ENCODE results near the gene MYO15A.

MYO15A gene

GRCh38 chr17:18124345-18125126 is 16.0 kb downstream of the MYO15A start:
- H3K36me3 Mint-ChIP-seq (ENCODE audit: low read depth): no peaks in the 10 kb centered on the region
- H3K9me3 Mint-ChIP-seq: peaks cover 4% of the 10 kb centered on the region
- H3K4me3 Mint-ChIP-seq: no peak overlapping the region
- DNase-seq (ENCODE audit: low spot score): no peak
- no peaks in the 10 kb centered on the region for H3K27me3 Mint-ChIP-seq (ENCODE audit: low read depth)
- no peak overlapping the region for H3K27ac Mint-ChIP-seq
- no peaks in the 10 kb centered on the region for H3K4me1 Mint-ChIP-seq (ENCODE audit: low read depth)

DNA sequence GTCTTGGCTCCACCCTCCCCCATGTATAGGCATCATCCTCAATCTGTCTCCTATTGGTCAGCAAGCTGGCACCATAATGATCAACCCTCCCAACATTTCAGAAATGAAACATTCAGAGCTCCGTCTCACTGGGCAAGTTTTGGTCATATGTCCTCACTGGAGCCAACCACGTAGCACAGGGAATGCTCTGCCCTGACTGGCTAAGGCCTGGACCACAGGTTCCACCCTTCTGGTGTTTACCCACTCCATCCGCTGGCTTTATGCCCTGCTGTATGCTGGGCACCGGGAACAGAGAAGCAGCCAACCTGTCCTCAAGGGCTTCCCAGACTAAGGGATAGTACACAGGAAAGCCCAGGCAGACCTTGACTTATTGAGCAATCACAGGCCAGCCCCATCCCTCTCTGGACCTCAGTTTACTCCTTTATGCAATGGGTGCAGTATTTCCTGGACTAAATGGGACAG is 20.5 kb downstream of the MYO15A start:
- no peak overlapping the region for H3K27ac Mint-ChIP-seq
- no peak overlapping the region for H3K4me3 Mint-ChIP-seq
- no peaks in the 10 kb centered on the region for H3K36me3 Mint-ChIP-seq (ENCODE audit: low read depth)
- no peaks in the 10 kb centered on the region for H3K9me3 Mint-ChIP-seq
- no peaks in the 10 kb centered on the region for H3K27me3 Mint-ChIP-seq (ENCODE audit: low read depth)
- no peak for DNase-seq (ENCODE audit: low spot score)
- no peaks in the 10 kb centered on the region for H3K4me1 Mint-ChIP-seq (ENCODE audit: low read depth)

DNA sequence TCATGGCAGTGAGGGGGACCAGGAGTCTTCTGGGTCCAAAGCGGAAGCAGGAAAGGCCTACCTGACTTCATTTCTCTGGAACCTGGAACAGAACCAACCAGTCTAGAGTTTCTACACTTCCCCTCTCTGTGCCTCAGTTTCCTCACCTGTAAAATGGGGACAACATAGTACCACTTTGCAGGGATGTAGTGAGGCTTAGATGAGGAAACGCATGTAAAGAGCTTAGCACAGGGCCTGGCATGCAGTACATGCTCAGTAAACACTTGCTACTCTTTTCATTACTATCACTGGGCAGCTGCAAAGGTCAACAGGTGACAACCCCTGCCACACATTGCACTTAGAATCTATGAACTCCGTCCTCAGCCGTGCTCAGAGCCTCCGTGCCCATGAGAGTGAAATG is 24.2 kb downstream of the MYO15A start:
- no peak for DNase-seq (ENCODE audit: low spot score)
- H3K4me1 Mint-ChIP-seq (ENCODE audit: low read depth): no peaks in the 10 kb centered on the region
- no peak overlapping the region for H3K27ac Mint-ChIP-seq
- no peak overlapping the region for H3K4me3 Mint-ChIP-seq
- H3K9me3 Mint-ChIP-seq: no peaks in the 10 kb centered on the region
- no peaks in the 10 kb centered on the region for H3K27me3 Mint-ChIP-seq (ENCODE audit: low read depth)
- no peaks in the 10 kb centered on the region for H3K36me3 Mint-ChIP-seq (ENCODE audit: low read depth)

DNA sequence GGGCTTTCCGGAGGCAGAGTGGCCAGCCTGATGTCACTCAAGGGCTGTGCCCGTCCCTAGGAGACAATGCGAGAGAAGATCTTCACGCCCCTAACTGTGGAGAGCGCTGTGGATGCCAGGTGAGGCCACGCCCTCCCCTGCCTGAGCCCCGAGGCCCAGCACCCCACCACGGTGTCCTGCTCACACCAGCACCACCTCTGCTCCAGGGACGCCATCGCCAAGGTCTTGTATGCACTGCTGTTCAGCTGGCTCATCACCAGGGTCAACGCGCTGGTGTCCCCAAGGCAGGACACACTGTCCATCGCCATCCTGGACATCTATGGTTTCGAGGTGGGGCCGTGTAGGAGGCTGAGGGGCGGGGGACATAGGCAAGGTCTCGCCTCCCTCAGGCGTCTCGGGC is 27.8 kb downstream of the MYO15A start:
- DNase-seq (ENCODE audit: low spot score): no peak
- H3K4me1 Mint-ChIP-seq (ENCODE audit: low read depth): no peaks in the 10 kb centered on the region
- no peaks in the 10 kb centered on the region for H3K9me3 Mint-ChIP-seq
- no peaks in the 10 kb centered on the region for H3K36me3 Mint-ChIP-seq (ENCODE audit: low read depth)
- H3K4me3 Mint-ChIP-seq: no peak overlapping the region
- H3K27me3 Mint-ChIP-seq (ENCODE audit: low read depth): no peaks in the 10 kb centered on the region
- no peak overlapping the region for H3K27ac Mint-ChIP-seq

- DNase-seq (ENCODE audit: low spot score): no peak
- Mint-ChIP-seq H3K9me3 (no peaks in the 10 kb centered on the region), H3K27me3 (ENCODE audit: low read depth) (no peaks in the 10 kb centered on the region), H3K27ac (no peak overlapping the region), H3K36me3 (ENCODE audit: low read depth) (no peaks in the 10 kb centered on the region), H3K4me1 (ENCODE audit: low read depth) (no peaks in the 10 kb centered on the region), H3K4me3 (no peak overlapping the region)
Measured at GRCh38 chr17:18138065-18138749, 29.7 kb downstream of the MYO15A start.

- H3K4me1 Mint-ChIP-seq (ENCODE audit: low read depth): no peaks in the 10 kb centered on the region
- no peaks in the 10 kb centered on the region for H3K9me3 Mint-ChIP-seq
- no peaks in the 10 kb centered on the region for H3K27me3 Mint-ChIP-seq (ENCODE audit: low read depth)
- no peak overlapping the region for H3K27ac Mint-ChIP-seq
- H3K36me3 Mint-ChIP-seq (ENCODE audit: low read depth): no peaks in the 10 kb centered on the region
- no peak overlapping the region for H3K4me3 Mint-ChIP-seq
- no peak for DNase-seq (ENCODE audit: low spot score)
Measured at GRCh38 chr17:18139092-18139491, 30.5 kb downstream of the MYO15A start.

- H3K36me3 Mint-ChIP-seq (ENCODE audit: low read depth): no peaks in the 10 kb centered on the region
- H3K4me1 Mint-ChIP-seq (ENCODE audit: low read depth): no peaks in the 10 kb centered on the region
- no peak overlapping the region for H3K4me3 Mint-ChIP-seq
- no peak for DNase-seq (ENCODE audit: low spot score)
- H3K27me3 Mint-ChIP-seq (ENCODE audit: low read depth): no peaks in the 10 kb centered on the region
- H3K9me3 Mint-ChIP-seq: no peaks in the 10 kb centered on the region
- H3K27ac Mint-ChIP-seq: no peak overlapping the region
Measured at GRCh38 chr17:18139498-18139897, 30.9 kb downstream of the MYO15A start.

GRCh38 chr17:18139949-18140348 is 31.4 kb downstream of the MYO15A start:
- Mint-ChIP-seq H3K27me3 (ENCODE audit: low read depth) (no peaks in the 10 kb centered on the region), H3K9me3 (no peaks in the 10 kb centered on the region), H3K4me3 (no peak overlapping the region), H3K4me1 (ENCODE audit: low read depth) (no peaks in the 10 kb centered on the region), H3K36me3 (ENCODE audit: low read depth) (no peaks in the 10 kb centered on the region), H3K27ac (no peak overlapping the region)
- DNase-seq (ENCODE audit: low spot score): no peak

DNA sequence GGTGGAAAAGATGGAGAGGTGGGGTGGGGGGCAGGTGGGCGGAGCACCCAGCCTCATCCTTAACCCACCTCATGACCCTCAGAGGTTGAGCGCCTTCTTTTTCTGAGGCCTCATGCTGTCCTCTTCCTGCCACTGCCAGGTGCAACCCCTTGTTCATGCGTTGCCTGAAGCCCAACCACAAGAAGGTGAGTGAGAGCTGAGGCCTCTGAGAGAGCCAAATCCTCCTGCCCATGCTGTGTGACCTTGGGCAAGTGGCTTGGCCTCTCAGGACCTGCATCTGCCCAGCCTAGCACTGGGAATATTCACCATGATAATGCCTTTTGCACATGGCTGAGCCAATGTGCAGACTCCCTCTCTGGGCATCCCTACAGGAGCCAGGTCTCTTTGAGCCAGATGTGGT is 32.1 kb downstream of the MYO15A start:
- no peaks in the 10 kb centered on the region for H3K27me3 Mint-ChIP-seq (ENCODE audit: low read depth)
- H3K9me3 Mint-ChIP-seq: no peaks in the 10 kb centered on the region
- no peak overlapping the region for H3K4me3 Mint-ChIP-seq
- DNase-seq (ENCODE audit: low spot score): no peak
- H3K36me3 Mint-ChIP-seq (ENCODE audit: low read depth): no peaks in the 10 kb centered on the region
- no peaks in the 10 kb centered on the region for H3K4me1 Mint-ChIP-seq (ENCODE audit: low read depth)
- H3K27ac Mint-ChIP-seq: no peak overlapping the region

DNA sequence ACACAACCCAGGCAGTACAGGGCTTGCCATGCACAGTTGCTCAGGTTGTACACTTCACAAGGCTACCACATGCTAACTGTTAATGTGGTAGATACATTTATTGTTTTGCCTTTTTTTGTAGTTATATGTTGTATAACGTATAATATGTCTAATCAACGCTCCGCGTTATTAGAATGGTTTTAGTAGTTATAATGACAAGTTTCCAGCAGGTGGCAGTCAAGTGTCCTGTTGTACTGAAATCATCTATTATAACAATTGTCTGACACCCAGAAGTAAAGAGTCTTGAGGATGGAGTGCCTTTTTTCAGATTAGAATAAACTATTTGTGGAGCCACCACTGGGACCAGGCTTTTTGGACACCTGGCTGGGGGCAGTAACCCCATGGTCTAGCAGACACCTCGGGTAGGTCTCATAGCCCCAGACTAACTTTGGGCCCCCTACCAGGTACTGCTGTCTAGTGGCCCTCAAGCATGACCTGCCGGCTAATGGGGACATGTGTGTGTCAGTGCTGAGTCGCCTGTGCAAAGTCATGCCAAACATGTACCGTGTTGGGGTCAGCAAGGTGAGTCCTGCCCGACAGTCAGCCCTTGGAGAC is 32.8 kb downstream of the MYO15A start:
- no peaks in the 10 kb centered on the region for H3K27me3 Mint-ChIP-seq (ENCODE audit: low read depth)
- H3K4me3 Mint-ChIP-seq: no peak overlapping the region
- no peak overlapping the region for H3K27ac Mint-ChIP-seq
- no peaks in the 10 kb centered on the region for H3K4me1 Mint-ChIP-seq (ENCODE audit: low read depth)
- no peaks in the 10 kb centered on the region for H3K36me3 Mint-ChIP-seq (ENCODE audit: low read depth)
- peak; percentile 9 for DNase-seq (ENCODE audit: low spot score)
- H3K9me3 Mint-ChIP-seq: no peaks in the 10 kb centered on the region

- no peaks in the 10 kb centered on the region for H3K36me3 Mint-ChIP-seq (ENCODE audit: low read depth)
- DNase-seq (ENCODE audit: low spot score): no peak
- no peaks in the 10 kb centered on the region for H3K27me3 Mint-ChIP-seq (ENCODE audit: low read depth)
- no peak overlapping the region for H3K27ac Mint-ChIP-seq
- no peaks in the 10 kb centered on the region for H3K9me3 Mint-ChIP-seq
- H3K4me1 Mint-ChIP-seq (ENCODE audit: low read depth): no peaks in the 10 kb centered on the region
- no peak overlapping the region for H3K4me3 Mint-ChIP-seq
Measured at GRCh38 chr17:18142417-18142816, 33.9 kb downstream of the MYO15A start.

GRCh38 chr17:18143044-18143936 is 34.7 kb downstream of the MYO15A start:
- H3K36me3 Mint-ChIP-seq (ENCODE audit: low read depth): no peaks in the 10 kb centered on the region
- no peak overlapping the region for H3K27ac Mint-ChIP-seq
- H3K4me3 Mint-ChIP-seq: no peak overlapping the region
- no peaks in the 10 kb centered on the region for H3K9me3 Mint-ChIP-seq
- no peak for DNase-seq (ENCODE audit: low spot score)
- no peaks in the 10 kb centered on the region for H3K27me3 Mint-ChIP-seq (ENCODE audit: low read depth)
- no peaks in the 10 kb centered on the region for H3K4me1 Mint-ChIP-seq (ENCODE audit: low read depth)

DNA sequence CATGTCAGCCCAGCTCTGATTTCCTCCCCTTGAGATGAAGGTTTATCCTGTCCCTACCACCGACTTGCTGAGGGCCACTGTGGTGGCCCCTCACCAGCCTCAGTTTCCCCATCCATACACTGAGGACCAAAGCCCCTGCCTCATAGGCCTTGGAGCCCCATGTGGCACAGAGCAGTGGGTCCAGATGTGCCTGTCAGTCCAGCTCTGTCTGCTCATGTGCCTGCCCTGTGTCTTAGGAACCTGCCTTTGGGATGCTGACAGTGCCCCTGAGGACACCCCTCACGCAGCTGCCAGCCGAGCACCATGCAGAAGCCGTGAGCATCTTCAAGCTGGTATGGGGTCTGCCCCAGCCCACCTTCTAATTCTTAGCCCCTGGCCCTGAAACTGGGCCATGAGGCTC is 35.7 kb downstream of the MYO15A start:
- no peak for DNase-seq (ENCODE audit: low spot score)
- Mint-ChIP-seq H3K27ac (no peak overlapping the region), H3K36me3 (ENCODE audit: low read depth) (no peaks in the 10 kb centered on the region), H3K9me3 (no peaks in the 10 kb centered on the region), H3K27me3 (ENCODE audit: low read depth) (no peaks in the 10 kb centered on the region), H3K4me1 (ENCODE audit: low read depth) (no peaks in the 10 kb centered on the region), H3K4me3 (no peak overlapping the region)

- no peaks in the 10 kb centered on the region for H3K4me1 Mint-ChIP-seq (ENCODE audit: low read depth)
- H3K36me3 Mint-ChIP-seq (ENCODE audit: low read depth): no peaks in the 10 kb centered on the region
- no peak overlapping the region for H3K27ac Mint-ChIP-seq
- no peaks in the 10 kb centered on the region for H3K9me3 Mint-ChIP-seq
- DNase-seq (ENCODE audit: low spot score): no peak
- H3K27me3 Mint-ChIP-seq (ENCODE audit: low read depth): no peaks in the 10 kb centered on the region
- H3K4me3 Mint-ChIP-seq: no peak overlapping the region
Measured at GRCh38 chr17:18144855-18145254, 36.3 kb downstream of the MYO15A start.
